Left renal pelvis (tissue), 4 donors: ENCODE measurements around the gene KNL1. TPM values are rescaled to one million over a fixed set of nuclear protein-coding genes. Genes with fewer than 3 reads are reported as not detected.
"Not testable (repeated sequence)": the region's sequence is repeated elsewhere in the genome, so short reads cannot be mapped to it uniquely, and the experiment has no call there.

Experiments used
- DNase-seq, 4 donors: peaks; one replicate each; pipeline ENCODE4 v3.0.0-alpha.2; 2013; ENCODE audit warnings: low read depth in 4 of 4, low spot score in 3 of 4
- polyA plus RNA-seq, 4 donors: library from polyadenylated mRNA; unstranded; fragments of 120-200 nt; gene quantifications; one replicate each; pipeline ENCODE4 v1.2.1, GENCODE V29; 2013; ENCODE audit not compliant: insufficient read length in 4 of 4

KNL1 gene
- polyA plus RNA-seq, 4 donors: 17.9 to 21.6 (median 19.3) TPM

DNA sequence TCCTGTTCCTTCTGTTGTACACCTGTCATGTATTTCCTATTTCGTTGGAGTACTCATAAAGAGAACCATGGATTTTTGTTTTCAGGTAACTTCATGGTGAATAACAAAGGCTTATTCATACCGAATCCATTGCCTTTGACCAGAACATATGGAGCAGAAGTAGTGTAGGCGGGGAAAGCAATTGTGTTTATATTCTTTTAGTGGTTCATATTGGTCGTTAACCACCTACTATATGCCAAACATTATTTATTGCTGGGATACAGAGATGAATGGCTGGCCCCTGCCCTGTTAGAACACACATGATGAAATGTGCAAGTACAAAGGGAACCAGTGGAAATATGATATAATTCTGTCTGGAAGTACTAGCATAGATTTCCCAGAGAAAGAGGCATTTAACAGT lies 15.2 kb upstream of the KNL1 start:
- DNase-seq: no peak

- DNase-seq: not testable (repeated sequence)
Measured at GRCh38 chr15:40581796-40582195, 12.3 kb upstream of the KNL1 start.

GRCh38 chr15:40582726-40583246 lies 11.3 kb upstream of the KNL1 start:
- no peak for DNase-seq

GRCh38 chr15:40584191-40584590 lies 9.9 kb upstream of the KNL1 start:
- no peak for DNase-seq

DNA sequence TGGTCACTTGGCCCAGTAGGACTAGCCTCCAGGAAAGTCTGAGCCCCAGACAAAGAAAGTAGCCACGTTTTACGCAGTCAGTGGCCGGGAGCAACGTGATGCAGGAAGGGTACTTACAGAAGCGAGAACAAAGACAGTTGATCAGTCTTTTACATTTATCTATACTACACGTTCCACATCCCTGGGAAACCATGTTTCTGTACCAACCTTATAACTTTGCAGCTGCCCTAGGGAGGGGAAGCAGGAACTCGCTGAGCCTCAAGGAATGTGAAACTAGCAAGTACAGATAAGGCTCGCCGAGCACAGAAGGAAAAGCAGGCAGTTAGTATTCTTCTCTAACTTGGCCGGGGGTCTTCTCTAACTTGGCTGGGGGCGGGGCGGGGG lies 3.4 kb upstream of the KNL1 start:
- no peak for DNase-seq

GRCh38 chr15:40591389-40591788 lies 2.7 kb upstream of the KNL1 start:
- DNase-seq: no peak

GRCh38 chr15:40593165-40593564 lies 884 bp upstream of the KNL1 start:
- no peak for DNase-seq

- DNase-seq: no peak
Measured at GRCh38 chr15:40594429-40594836, 384 bp downstream of the KNL1 start.

DNA sequence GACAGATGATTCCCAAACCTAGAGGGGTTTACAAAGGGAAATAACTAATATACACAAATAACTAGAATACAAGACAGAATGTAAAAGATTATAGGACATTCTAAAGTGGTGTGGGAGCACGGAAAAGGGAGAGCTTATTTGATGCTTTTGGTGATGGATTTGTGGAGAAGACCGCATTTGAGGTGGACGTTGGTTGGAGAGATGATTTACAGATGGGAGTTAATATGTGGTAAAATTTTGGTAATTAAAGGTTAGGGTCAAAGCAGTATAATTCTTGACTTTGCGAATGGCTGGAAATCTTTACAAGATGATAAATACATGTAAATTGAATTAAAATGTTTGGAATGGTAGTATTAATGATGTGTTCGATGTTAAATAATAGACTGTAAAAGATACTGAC lies 1.2 kb downstream of the KNL1 start:
- DNase-seq: no peak

DNA sequence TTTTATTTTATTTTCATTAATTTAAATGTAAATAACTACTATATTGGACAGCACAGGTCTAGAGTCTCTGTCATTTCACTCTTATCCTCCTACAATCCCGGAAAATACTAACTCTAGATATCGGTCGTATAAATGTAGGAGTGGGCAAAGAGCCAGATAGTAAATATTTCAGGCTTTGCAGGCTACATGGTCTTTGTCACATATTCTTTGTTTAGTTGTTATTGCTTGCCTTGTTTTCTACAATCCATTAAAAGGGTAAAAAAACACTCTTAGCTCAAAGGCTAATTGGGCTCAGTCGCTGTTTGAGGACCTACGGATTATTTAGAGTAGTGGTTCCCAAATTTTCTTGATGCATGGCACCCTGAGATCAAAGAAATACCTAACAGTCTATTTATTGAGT lies 1.7 kb downstream of the KNL1 start:
- DNase-seq: no peak

DNA sequence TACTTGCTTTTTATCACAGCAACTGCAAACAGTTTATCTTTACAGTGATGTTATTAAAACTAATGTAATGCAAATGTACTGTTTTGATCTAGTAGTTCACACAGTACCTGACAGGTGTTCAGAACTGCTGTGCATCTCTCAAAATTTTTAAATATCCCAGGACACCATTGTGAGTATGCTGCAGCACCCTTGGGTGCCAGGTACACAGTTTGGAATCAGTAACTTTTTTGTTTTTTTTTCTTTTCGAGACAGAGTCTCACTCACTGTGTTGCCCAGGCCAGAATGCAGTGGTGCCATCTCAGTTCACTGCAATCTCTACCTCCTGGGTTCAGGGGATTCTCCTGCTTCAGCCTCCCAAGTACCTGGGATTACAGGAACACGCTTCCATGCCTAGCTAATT lies 3.0 kb downstream of the KNL1 start:
- DNase-seq: no peak

DNA sequence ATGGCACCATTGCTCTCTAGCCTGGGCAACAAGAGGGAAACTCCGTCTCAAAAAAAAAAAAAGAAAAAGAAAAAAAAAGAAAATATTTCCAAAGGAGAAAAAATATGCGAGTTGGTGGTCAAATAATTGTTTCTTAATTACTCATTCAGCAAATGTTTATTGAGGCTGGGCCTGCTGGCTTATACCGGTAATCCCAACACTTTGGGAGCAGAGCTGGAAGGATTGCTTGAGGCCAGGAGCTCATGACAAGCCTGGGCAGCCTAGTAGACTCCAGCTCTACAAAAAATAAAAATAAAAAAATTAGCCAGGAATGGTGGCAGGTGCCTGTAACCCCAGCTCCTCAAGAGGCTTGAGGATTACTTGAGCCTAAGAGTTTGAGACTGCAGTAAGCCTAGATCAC lies 4.1 kb downstream of the KNL1 start:
- no peak for DNase-seq

- DNase-seq: no peak
Measured at GRCh38 chr15:40598672-40599071, 4.6 kb downstream of the KNL1 start.

DNA sequence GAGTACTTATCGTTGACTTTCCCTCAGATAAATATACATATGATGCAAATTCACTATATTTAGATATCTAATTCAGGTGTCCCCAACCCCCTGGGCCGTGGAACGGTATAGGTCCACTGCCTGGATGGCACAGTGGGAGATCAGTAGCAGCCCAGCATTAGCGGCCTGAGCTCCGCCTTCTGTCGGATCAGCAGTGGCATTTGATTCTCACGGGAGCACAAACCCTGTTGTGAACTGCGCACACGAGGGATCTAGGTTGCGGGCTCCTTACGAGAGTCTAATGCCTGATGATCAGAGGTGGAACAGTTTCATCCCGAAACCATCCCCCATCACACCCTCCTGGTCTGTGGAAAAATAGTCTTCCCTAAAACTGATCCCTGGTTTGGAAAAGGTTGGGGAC lies 6.9 kb downstream of the KNL1 start:
- DNase-seq: no peak

DNA sequence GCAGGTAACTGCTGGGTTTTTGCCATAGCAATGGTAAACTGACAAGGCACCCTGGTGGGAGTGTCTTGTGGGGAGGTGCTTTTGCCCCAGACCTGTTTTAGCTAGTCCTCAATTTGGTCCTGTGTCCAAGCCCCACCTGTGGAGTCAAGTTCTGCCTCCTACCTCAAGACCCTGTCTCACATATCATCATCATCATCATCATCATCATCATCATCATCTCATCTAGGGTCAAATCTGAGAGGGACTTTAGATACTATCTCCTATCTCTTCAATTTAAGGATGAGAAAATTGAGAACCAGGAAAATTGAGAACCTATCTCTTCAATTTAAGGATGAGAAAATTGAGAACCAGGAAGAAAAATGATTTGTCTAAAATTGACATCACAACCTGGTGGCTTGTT lies 9.9 kb downstream of the KNL1 start:
- DNase-seq: no peak

DNA sequence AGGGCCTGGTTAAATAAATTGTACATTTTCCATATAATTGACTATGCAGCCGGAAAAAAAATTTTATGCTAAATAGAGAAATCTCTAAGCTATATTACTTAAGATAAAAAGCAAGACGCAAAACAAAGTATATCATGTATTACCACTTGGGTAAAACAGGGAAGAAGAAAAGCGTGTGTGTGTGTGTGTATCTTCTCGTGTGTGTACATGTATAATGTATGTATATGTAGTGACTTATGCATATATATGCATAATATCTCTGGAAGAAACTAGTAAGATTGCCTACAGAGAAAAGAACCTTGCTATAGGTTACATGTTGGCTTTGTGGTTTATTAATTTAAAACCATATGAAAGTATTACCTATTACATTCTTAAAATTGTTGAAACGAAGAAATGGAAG lies 19.0 kb downstream of the KNL1 start:
- DNase-seq: no peak

DNA sequence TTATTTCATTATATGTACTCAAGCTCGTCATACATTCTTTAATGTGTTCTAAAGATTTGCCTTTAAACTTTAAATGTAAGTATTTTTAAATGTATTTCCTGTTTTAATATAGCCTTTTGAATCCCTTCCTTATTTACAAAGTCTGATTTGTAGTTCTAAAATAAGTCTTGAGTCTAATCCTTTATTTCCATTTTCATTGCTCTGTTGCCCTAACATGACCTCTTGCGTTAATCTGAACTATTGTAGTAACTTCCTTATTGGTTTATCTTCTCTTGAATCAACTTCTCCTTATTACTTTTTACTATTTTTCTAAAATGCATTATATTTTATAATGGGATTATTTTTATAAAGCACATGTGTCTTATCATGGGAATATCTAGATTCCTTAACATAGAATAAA lies 24.0 kb downstream of the KNL1 start:
- no peak for DNase-seq

GRCh38 chr15:40618906-40619305 lies 24.9 kb downstream of the KNL1 start:
- DNase-seq: no peak

GRCh38 chr15:40623361-40623760 lies 29.3 kb downstream of the KNL1 start:
- DNase-seq: no peak

DNA sequence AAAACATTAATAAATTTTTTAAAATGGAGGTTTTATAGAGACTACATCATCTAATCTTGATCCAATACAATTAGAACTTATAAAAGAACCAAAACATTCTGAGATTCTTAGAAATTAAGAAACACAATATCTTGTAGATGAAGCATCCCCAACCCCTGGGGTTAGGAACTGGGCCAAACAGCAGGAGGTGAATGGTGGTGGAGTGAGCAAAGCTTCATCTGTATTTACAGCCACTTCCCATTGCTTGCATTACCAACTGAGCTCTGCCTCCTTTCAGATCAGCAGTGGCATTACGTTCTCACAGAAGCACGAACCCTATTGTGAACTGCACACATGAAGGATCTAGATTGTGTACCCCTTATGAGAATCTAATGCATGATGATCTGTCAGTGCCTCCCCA lies 36.3 kb downstream of the KNL1 start:
- DNase-seq: no peak

GRCh38 chr15:40633178-40633577 lies 39.1 kb downstream of the KNL1 start:
- no peak for DNase-seq

- no peak for DNase-seq
Measured at GRCh38 chr15:40637221-40637745, 43.2 kb downstream of the KNL1 start.

- no peak for DNase-seq
Measured at GRCh38 chr15:40639677-40640076, 45.6 kb downstream of the KNL1 start.
